ENCODE data around the gene CIAO1.
"Not testable (repeated sequence)": the region's sequence is repeated elsewhere in the genome, so short reads cannot be mapped to it uniquely, and the experiment has no call there.

Gene CIAO1

GRCh38 chr2:96251721-96252292, 14.2 kb upstream of the CIAO1 start:
- peak in 1 of 2 donors; percentile 26 for DNase-seq

- DNase-seq = no peak
These were observed 13.5 kb upstream of the CIAO1 start for GRCh38 chr2:96252526-96252925.

- DNase-seq = no peak
These were observed 13.0 kb upstream of the CIAO1 start for GRCh38 chr2:96253006-96253405.

GRCh38 chr2:96254571-96254970, 11.5 kb upstream of the CIAO1 start:
- no peak for DNase-seq

GRCh38 chr2:96256611-96257113, 9.4 kb upstream of the CIAO1 start:
- DNase-seq = no peak

- not testable (repeated sequence) for DNase-seq
These were observed 8.3 kb upstream of the CIAO1 start for GRCh38 chr2:96257744-96258143.

GRCh38 chr2:96258166-96259022, 7.6 kb upstream of the CIAO1 start:
- no peak for DNase-seq

GRCh38 chr2:96259497-96259921, 6.5 kb upstream of the CIAO1 start:
- no peak for DNase-seq

GRCh38 chr2:96260387-96261260, 5.4 kb upstream of the CIAO1 start:
- DNase-seq = peak; percentile 41 to 49

GRCh38 chr2:96261328-96262003, 4.6 kb upstream of the CIAO1 start:
- DNase-seq = no peak

- DNase-seq = no peak
These were observed 3.7 kb upstream of the CIAO1 start for GRCh38 chr2:96262306-96262705.

- no peak for DNase-seq
These were observed 1.9 kb upstream of the CIAO1 start for GRCh38 chr2:96264086-96264485.

GRCh38 chr2:96264656-96265348, 1.2 kb upstream of the CIAO1 start:
- DNase-seq = peak; percentile 38 to 39

- DNase-seq = peak; percentile 15 to 45
These were observed 631 bp upstream of the CIAO1 start for GRCh38 chr2:96265349-96265839.

GRCh38 chr2:96267159-96267971, 1.3 kb downstream of the CIAO1 start:
- DNase-seq = peak; percentile 34 to 51

GRCh38 chr2:96271995-96272394, 6.0 kb downstream of the CIAO1 start:
- DNase-seq = no peak

GRCh38 chr2:96273763-96274162, 7.7 kb downstream of the CIAO1 start:
- DNase-seq = no peak

GRCh38 chr2:96274355-96275056, 8.5 kb downstream of the CIAO1 start:
- no peak for DNase-seq

- DNase-seq = no peak
These were observed 10.9 kb downstream of the CIAO1 start for GRCh38 chr2:96276787-96277499.
